SK-N-SH treated with all-trans-retinoic acid at 6 μM for 48 hours (cell line): ENCODE measurements around the gene FGF14.

ENCODE experiments used
- ATAC-seq: fragments of 200-7000 bp; cut with Tn5 transposase; 3 replicates; pipeline ENCODE4 v1.9.1; 2020; ENCODE audit warnings: mild to moderate bottlenecking, moderate library complexity
- ARNTL ChIP-seq: fragments of 450-650 bp; formaldehyde crosslinking; IDR thresholded peaks from 2 replicates; pipeline ENCODE4 v1.5.0; 2020; ENCODE audit warnings: low read depth, mild to moderate bottlenecking, moderate library complexity, borderline replicate concordance
- BACH2 ChIP-seq: fragments of 250-450 bp; sonication (Bioruptor Pico); IDR thresholded peaks from 2 replicates; pipeline ENCODE4 v1.9.0; 2021; ENCODE audit warnings: mild to moderate bottlenecking, borderline replicate concordance
- CREB5 ChIP-seq: fragments of 250-450 bp; sonication (Bioruptor Pico); IDR thresholded peaks from 2 replicates; pipeline ENCODE4 v1.5.1; 2020; ENCODE audit warnings: low read depth, mild to moderate bottlenecking, moderate library complexity
- CSDC2 ChIP-seq: fragments of 250-450 bp; sonication (Bioruptor Pico); IDR thresholded peaks from 2 replicates; pipeline ENCODE4 v1.5.0; 2020; ENCODE audit warnings: mild to moderate bottlenecking, moderate library complexity
- CSRNP3 ChIP-seq: fragments of 250-450 bp; sonication (Bioruptor Pico); IDR thresholded peaks from 2 replicates; pipeline ENCODE4 v1.5.1; 2021; ENCODE audit warnings: mild to moderate bottlenecking, moderate library complexity
- ESRRG ChIP-seq: fragments of 250-450 bp; sonication (Bioruptor Pico); IDR thresholded peaks from 2 replicates; pipeline ENCODE4 v1.6.1; 2021; ENCODE audit warnings: mild to moderate bottlenecking
- GLIS3 ChIP-seq: fragments of 250-450 bp; sonication (Bioruptor Pico); IDR thresholded peaks from 2 replicates; pipeline ENCODE4 v1.5.0; 2020; ENCODE audit warnings: mild to moderate bottlenecking, moderate library complexity
- ISL1 ChIP-seq: fragments of 250-450 bp; sonication (Bioruptor Pico); IDR thresholded peaks from 2 replicates; pipeline ENCODE4 v2.1.2; 2022; ENCODE audit warnings: mild to moderate bottlenecking, moderate library complexity
- OSR1 ChIP-seq: fragments of 250-450 bp; sonication (Bioruptor Pico); IDR thresholded peaks from 2 replicates; pipeline ENCODE4 v1.8.0; 2022; ENCODE audit warnings: moderate library complexity, mild to moderate bottlenecking, inconsistent platforms
- PATZ1 ChIP-seq: fragments of 250-450 bp; sonication (Bioruptor Pico); IDR thresholded peaks from 2 replicates; pipeline ENCODE4 v1.8.0; 2020; ENCODE audit warnings: mild to moderate bottlenecking, moderate library complexity, borderline replicate concordance
- PPARA ChIP-seq: fragments of 250-450 bp; sonication (Bioruptor Pico); IDR thresholded peaks from 2 replicates; pipeline ENCODE4 v1.5.0; 2020; ENCODE audit warnings: mild to moderate bottlenecking, borderline replicate concordance
- RARB ChIP-seq: fragments of 250-450 bp; sonication (Bioruptor Pico); IDR thresholded peaks from 2 replicates; pipeline ENCODE4 v1.8.0; 2021; ENCODE audit warnings: mild to moderate bottlenecking, moderate library complexity
- SNAI2 ChIP-seq: fragments of 250-450 bp; sonication (Bioruptor Pico); IDR thresholded peaks from 2 replicates; pipeline ENCODE4 v1.5.0; 2020; ENCODE audit warnings: mild to moderate bottlenecking, moderate library complexity
- TCF4 ChIP-seq: fragments of 250-450 bp; sonication (Bioruptor Pico); IDR thresholded peaks from 2 replicates; pipeline ENCODE4 v1.8.0; 2021; ENCODE audit warnings: mild to moderate bottlenecking, moderate library complexity, borderline replicate concordance
- TOX ChIP-seq: fragments of 250-450 bp; sonication (Bioruptor Pico); IDR thresholded peaks from 2 replicates; pipeline ENCODE4 v1.8.0; 2021; ENCODE audit warnings: mild to moderate bottlenecking, moderate library complexity, borderline replicate concordance
- TSHZ2 ChIP-seq: fragments of 250-450 bp; sonication (Bioruptor Pico); IDR thresholded peaks from 2 replicates; pipeline ENCODE4 v1.5.0; 2020; ENCODE audit warnings: mild to moderate bottlenecking, moderate library complexity
- ZC3H10 ChIP-seq: fragments of 250-450 bp; sonication (Bioruptor Pico); IDR thresholded peaks from 2 replicates; pipeline ENCODE4 v1.5.1; 2021; ENCODE audit warnings: mild to moderate bottlenecking, moderate library complexity
- ZFP3 ChIP-seq: fragments of 250-450 bp; sonication (Bioruptor Pico); IDR thresholded peaks from 2 replicates; pipeline ENCODE4 v1.5.0; 2020; ENCODE audit warnings: mild to moderate bottlenecking, moderate library complexity
- ZFP30 ChIP-seq: fragments of 450-650 bp; formaldehyde crosslinking; IDR thresholded peaks from 2 replicates; pipeline ENCODE4 v1.5.0; 2022; ENCODE audit warnings: mild to moderate bottlenecking, moderate library complexity
- ZNF565 ChIP-seq: fragments of 450-650 bp; formaldehyde crosslinking; conservative IDR thresholded peaks from 2 replicates; pipeline ENCODE4 v1.5.0; 2020; ENCODE audit warnings: low read depth, mild to moderate bottlenecking, moderate library complexity
- ZNF70 ChIP-seq: fragments of 450-650 bp; formaldehyde crosslinking; IDR thresholded peaks from 2 replicates; pipeline ENCODE4 v1.5.0; 2020; ENCODE audit warnings: mild to moderate bottlenecking, moderate library complexity
- ZNF8 ChIP-seq: fragments of 450-650 bp; formaldehyde crosslinking; IDR thresholded peaks from 2 replicates; pipeline ENCODE4 v1.5.0; 2020; ENCODE audit warnings: mild to moderate bottlenecking, moderate library complexity

The FGF14 gene

GRCh38 chr13:102367836-102368235 lies 34.0 kb downstream of the FGF14 start:
- TF ChIP-seq ISL1 (CRISPR knock-in tag) (no peak), BACH2 (no peak), TCF4 (no peak), PPARA (no peak), ZFP3 (CRISPR knock-in tag) (no peak), CSRNP3 (CRISPR knock-in tag) (no peak), PATZ1 (CRISPR knock-in tag) (no peak), ESRRG (CRISPR knock-in tag) (no peak), CSDC2 (CRISPR knock-in tag) (no peak), GLIS3 (no peak), TOX (no peak), ZNF565 (no peak)
- TF ChIP-seq, all 23 proteins: peak for 0
- no peak for ATAC-seq

- TF ChIP-seq ZC3H10 (CRISPR knock-in tag) = no peak
- no peak for TF ChIP-seq TOX
- no peak for TF ChIP-seq ARNTL (CRISPR knock-in tag)
- no peak for TF ChIP-seq CSRNP3 (CRISPR knock-in tag)
- TF ChIP-seq BACH2 = no peak
- TF ChIP-seq OSR1 = no peak
These were observed 40.7 kb downstream of the FGF14 start for GRCh38 chr13:102361113-102361512.

GRCh38 chr13:102359264-102359663 lies 42.6 kb downstream of the FGF14 start:
- no peak for ATAC-seq
- TF ChIP-seq ZNF565 (no peak), ARNTL (CRISPR knock-in tag) (no peak), SNAI2 (CRISPR knock-in tag) (no peak), ISL1 (CRISPR knock-in tag) (no peak), TCF4 (no peak), CSRNP3 (CRISPR knock-in tag) (no peak)
- TF ChIP-seq, all 23 proteins: peak for 0

More at GRCh38 chr13:102361113-102361512, 40.7 kb downstream of the FGF14 start:
- ATAC-seq = no peak

- TF ChIP-seq ZFP3 (CRISPR knock-in tag) (no peak), OSR1 (no peak), TCF4 (no peak), RARB (CRISPR knock-in tag) (no peak), BACH2 (no peak), ESRRG (CRISPR knock-in tag) (no peak), SNAI2 (CRISPR knock-in tag) (no peak), ZC3H10 (CRISPR knock-in tag) (no peak), GLIS3 (no peak), CSDC2 (CRISPR knock-in tag) (no peak), ZFP30 (CRISPR knock-in tag) (no peak), PPARA (no peak), ZNF8 (no peak), ARNTL (CRISPR knock-in tag) (no peak), CSRNP3 (CRISPR knock-in tag) (no peak)
- ATAC-seq = no peak
These were observed 46.6 kb downstream of the FGF14 start for GRCh38 chr13:102355251-102355650.

- TF ChIP-seq OSR1 (no peak), ZNF8 (no peak), ZNF70 (CRISPR knock-in tag) (no peak), TSHZ2 (no peak), CSDC2 (CRISPR knock-in tag) (no peak), RARB (CRISPR knock-in tag) (no peak), CREB5 (CRISPR knock-in tag) (no peak), PPARA (no peak), ISL1 (CRISPR knock-in tag) (no peak), SNAI2 (CRISPR knock-in tag) (no peak), GLIS3 (no peak)
- ATAC-seq = no peak
These were observed 47.8 kb downstream of the FGF14 start for GRCh38 chr13:102354011-102354410.
